Breast epithelium (tissue), 3 donors: ENCODE results near the gene MR1.

Source experiments
- CTCF ChIP-seq, 3 donors: fragments of 450-650 bp; IDR thresholded peaks; one replicate each; pipeline ENCODE4 v1.5.1; 2016 to 2017; ENCODE audit warnings: antibody characterized with exemption in 3 of 3, mild to moderate bottlenecking in 3 of 3, moderate library complexity in 3 of 3
- POLR2A ChIP-seq: fragments of 450-650 bp; IDR thresholded peaks from one replicate; pipeline ENCODE4 v1.6.1; 2016; ENCODE audit warnings: antibody characterized with exemption, mild to moderate bottlenecking, moderate library complexity

- no peak for TF ChIP-seq CTCF (IDR thresholded peaks at IDR 0.05)
- TF ChIP-seq POLR2A, result no peak
Observed at GRCh38 chr1:181028615-181029014, 5.2 kb upstream of the MR1 start.
